ENCODE measurements around the gene IRF6.

IRF6 gene

DNA sequence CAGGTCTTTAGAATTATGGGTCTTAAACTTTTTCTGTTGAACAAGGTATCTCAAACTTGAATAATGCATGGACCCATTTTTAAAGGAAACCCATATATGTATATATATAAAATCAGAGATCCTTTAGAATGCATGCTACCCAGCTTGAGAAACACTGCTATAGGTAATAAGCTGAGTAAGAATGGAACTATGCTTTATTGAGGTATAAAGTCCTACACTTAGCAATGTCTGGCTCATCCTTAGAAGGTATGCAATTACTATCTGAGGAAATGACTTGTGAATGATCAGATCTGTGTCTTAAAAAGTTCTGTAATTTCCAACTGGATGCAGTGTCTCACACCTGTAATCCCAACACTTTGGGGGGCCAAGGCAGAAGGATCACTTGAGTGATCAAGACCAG, 38.8 kb downstream of the IRF6 start:
- no peak for TF ChIP-seq EZH2 (IDR thresholded peaks at IDR 0.05; ENCODE audit: borderline replicate concordance, low read length)
- TF ChIP-seq, protein P1, sequence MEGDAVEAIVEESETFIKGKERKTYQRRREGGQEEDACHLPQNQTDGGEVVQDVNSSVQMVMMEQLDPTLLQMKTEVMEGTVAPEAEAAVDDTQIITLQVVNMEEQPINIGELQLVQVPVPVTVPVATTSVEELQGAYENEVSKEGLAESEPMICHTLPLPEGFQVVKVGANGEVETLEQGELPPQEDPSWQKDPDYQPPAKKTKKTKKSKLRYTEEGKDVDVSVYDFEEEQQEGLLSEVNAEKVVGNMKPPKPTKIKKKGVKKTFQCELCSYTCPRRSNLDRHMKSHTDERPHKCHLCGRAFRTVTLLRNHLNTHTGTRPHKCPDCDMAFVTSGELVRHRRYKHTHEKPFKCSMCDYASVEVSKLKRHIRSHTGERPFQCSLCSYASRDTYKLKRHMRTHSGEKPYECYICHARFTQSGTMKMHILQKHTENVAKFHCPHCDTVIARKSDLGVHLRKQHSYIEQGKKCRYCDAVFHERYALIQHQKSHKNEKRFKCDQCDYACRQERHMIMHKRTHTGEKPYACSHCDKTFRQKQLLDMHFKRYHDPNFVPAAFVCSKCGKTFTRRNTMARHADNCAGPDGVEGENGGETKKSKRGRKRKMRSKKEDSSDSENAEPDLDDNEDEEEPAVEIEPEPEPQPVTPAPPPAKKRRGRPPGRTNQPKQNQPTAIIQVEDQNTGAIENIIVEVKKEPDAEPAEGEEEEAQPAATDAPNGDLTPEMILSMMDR (IDR thresholded peaks at IDR 0.05; ENCODE audit: low read length): no peak
- H3K36me3 ChIP-seq (ENCODE audit: insufficient read depth, low read length): no peaks in the 10 kb centered on the region
- H4K20me1 ChIP-seq (ENCODE audit: insufficient read depth, low read length): no peaks in the 10 kb centered on the region
- no peaks in the 10 kb centered on the region for H3K79me2 ChIP-seq (ENCODE audit: insufficient read depth, low read length)
- no peaks in the 10 kb centered on the region for H3K9me3 ChIP-seq (ENCODE audit: low read length)
- no peak overlapping the region for H3K4me3 ChIP-seq (ENCODE audit: low read depth, low read length, poor library complexity, severe bottlenecking)
- no peak overlapping the region for H3K4me2 ChIP-seq (ENCODE audit: low read length)
- H3K27me3 ChIP-seq (ENCODE audit: insufficient read depth, low read length): no peaks in the 10 kb centered on the region
- no peak overlapping the region for H3K9ac ChIP-seq (ENCODE audit: low read length)
- no peak overlapping the region for H3K27ac ChIP-seq (ENCODE audit: low read depth, low read length, poor library complexity, severe bottlenecking)
- no peaks in the 10 kb centered on the region for H3K9me2 ChIP-seq (ENCODE audit: low read depth, low read length)
- H3F3A ChIP-seq (ENCODE audit: insufficient read depth, low read length): no peaks in the 10 kb centered on the region
- H3K4me1 ChIP-seq (ENCODE audit: insufficient read depth, low read length, severe bottlenecking): peaks cover 9% of the 10 kb centered on the region
- H2AFZ ChIP-seq (ENCODE audit: low read length): no peak overlapping the region

DNA sequence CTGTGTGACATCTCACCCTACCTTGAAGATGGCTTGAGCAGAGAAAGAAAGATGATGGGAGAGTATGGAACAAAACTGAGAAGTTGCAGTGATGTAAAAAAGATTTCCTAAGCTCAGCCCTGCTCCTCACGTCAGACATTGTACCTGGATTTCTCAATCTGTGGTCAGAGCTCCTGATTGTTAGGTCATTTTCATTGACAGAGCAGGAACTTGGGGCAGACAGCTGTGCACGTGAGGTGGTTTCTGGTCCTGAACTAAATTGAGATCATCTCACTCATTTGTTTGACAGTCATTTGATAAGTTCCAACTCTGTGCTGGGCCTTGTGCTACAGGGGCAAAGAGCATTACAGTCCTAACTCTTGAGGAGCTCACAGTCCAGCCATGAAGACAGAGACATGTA, 39.9 kb downstream of the IRF6 start:
- H3K27ac ChIP-seq (ENCODE audit: low read depth, low read length, poor library complexity, severe bottlenecking): no peak overlapping the region
- no peak overlapping the region for H2AFZ ChIP-seq (ENCODE audit: low read length)
- no peak overlapping the region for H3K4me2 ChIP-seq (ENCODE audit: low read length)
- H3K4me1 ChIP-seq (ENCODE audit: insufficient read depth, low read length, severe bottlenecking): peaks cover 9% of the 10 kb centered on the region
- H4K20me1 ChIP-seq (ENCODE audit: insufficient read depth, low read length): no peaks in the 10 kb centered on the region
- H3K9me3 ChIP-seq (ENCODE audit: low read length): no peaks in the 10 kb centered on the region
- H3K9ac ChIP-seq (ENCODE audit: low read length): no peak overlapping the region
- H3K36me3 ChIP-seq (ENCODE audit: insufficient read depth, low read length): no peaks in the 10 kb centered on the region
- TF ChIP-seq, protein P1 (IDR thresholded peaks at IDR 0.05; ENCODE audit: low read length): no peak
- no peak for TF ChIP-seq EZH2 (IDR thresholded peaks at IDR 0.05; ENCODE audit: borderline replicate concordance, low read length)
- no peaks in the 10 kb centered on the region for H3F3A ChIP-seq (ENCODE audit: insufficient read depth, low read length)
- no peaks in the 10 kb centered on the region for H3K9me2 ChIP-seq (ENCODE audit: low read depth, low read length)
- H3K4me3 ChIP-seq (ENCODE audit: low read depth, low read length, poor library complexity, severe bottlenecking): no peak overlapping the region
- no peaks in the 10 kb centered on the region for H3K27me3 ChIP-seq (ENCODE audit: insufficient read depth, low read length)
- H3K79me2 ChIP-seq (ENCODE audit: insufficient read depth, low read length): no peaks in the 10 kb centered on the region

DNA sequence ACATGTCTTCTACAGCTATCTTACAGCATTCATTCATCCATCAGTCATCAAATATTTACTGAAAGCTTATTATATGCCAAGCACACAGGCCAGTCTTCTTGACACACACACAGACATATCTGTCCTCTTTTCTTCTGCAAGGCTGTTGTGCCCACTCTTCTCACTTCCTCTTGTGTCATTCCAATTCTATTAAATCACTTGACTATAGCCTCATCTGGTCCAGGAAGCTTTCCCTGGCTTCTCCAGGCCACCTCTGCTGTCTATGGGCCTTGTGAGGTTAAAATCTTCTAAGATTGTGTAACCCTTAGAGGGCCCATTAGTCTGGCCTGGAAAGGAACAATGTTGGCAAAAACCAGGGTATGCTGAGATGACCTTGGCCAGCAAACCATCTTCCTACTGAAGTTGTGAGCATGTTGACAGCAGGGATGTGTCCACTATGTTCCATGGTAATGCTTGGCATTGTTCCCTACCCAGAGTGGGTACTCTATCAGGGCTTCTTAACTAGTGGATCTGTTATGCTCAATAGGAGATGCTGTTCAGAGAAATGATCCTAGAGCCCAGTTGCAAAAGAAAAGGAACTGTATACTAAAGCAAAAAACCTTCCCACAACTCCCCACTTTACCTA, 44.8 kb downstream of the IRF6 start:
- H3K36me3 ChIP-seq (ENCODE audit: insufficient read depth, low read length): no peaks in the 10 kb centered on the region

More for the DNA sequence above, 44.8 kb downstream of the IRF6 start:
- Histone ChIP-seq H2AFZ (ENCODE audit: low read length) (no peak overlapping the region), H3K9me3 (ENCODE audit: low read length) (no peaks in the 10 kb centered on the region), H4K20me1 (ENCODE audit: insufficient read depth, low read length) (no peaks in the 10 kb centered on the region), H3K9ac (ENCODE audit: low read length) (no peak overlapping the region), H3K27me3 (ENCODE audit: insufficient read depth, low read length) (no peaks in the 10 kb centered on the region), H3K27ac (ENCODE audit: low read depth, low read length, poor library complexity, severe bottlenecking) (no peak overlapping the region), H3F3A (ENCODE audit: insufficient read depth, low read length) (no peaks in the 10 kb centered on the region), H3K9me2 (ENCODE audit: low read depth, low read length) (no peaks in the 10 kb centered on the region), H3K4me3 (ENCODE audit: low read depth, low read length, poor library complexity, severe bottlenecking) (no peak overlapping the region), H3K4me2 (ENCODE audit: low read length) (no peak overlapping the region), H3K4me1 (ENCODE audit: insufficient read depth, low read length, severe bottlenecking) (peaks cover 13% of the 10 kb centered on the region), H3K79me2 (ENCODE audit: insufficient read depth, low read length) (no peaks in the 10 kb centered on the region)
- TF ChIP-seq EZH2 (IDR thresholded peaks at IDR 0.05; ENCODE audit: borderline replicate concordance, low read length): no peak
- TF ChIP-seq, protein P1 (IDR thresholded peaks at IDR 0.05; ENCODE audit: low read length): no peak

Measured in OCI-LY1 (cell line).